Heart left ventricle (tissue), 13 donors: ENCODE data around the gene OR51A4.

ENCODE experiments used
- CTCF ChIP-seq, 12 donors: fragments of 200-600 bp; sonication (generic) in 4 of 12; IDR thresholded peaks; one replicate each; pipeline versions ENCODE4 v1.5.0 to v1.8.0; 2018 to 2022; ENCODE audit warnings: antibody characterized with exemption in 12 of 12, mild to moderate bottlenecking in 5 of 12
- POLR2A ChIP-seq, 2 donors: fragments of 450-650 bp; IDR thresholded peaks; one replicate each; pipeline ENCODE4 v1.6.1; 2017; ENCODE audit warnings: antibody characterized with exemption in 2 of 2, mild to moderate bottlenecking in 2 of 2, moderate library complexity in 2 of 2
- donor health status: ischemic (EF 13 %, LVEDD 7.1; RV severe dilation, severe dysfunction).
- donor health status: DM: no; HTN: yes; CAD: no.
- donor health status: DM: no; HTN: no; CAD: no.
- donor health status: ischemic (EF 25% LVEDD 6.9; RV normal size, moderate dysfunction).
- donor health status: ischemic (EF 25% LVEDD 5.7; RV mildly dilated, moderate dysfunction).
- donor health status: ischemic (EF 35%, LVEDD 5.7; RV mildly dilated, moderate dysfunction).
- donor health status: nonischemic (EF 11% LVEDD 7.7; RV severe dilation, severe dysfunction).
- donor health status: DM: yes; HTN: yes; CAD: no.
- donor health status: PGD.
- donor health status: ischemic (EF 29% LVEDD 5.4; RV normal size, mild dysfunction).
- donor health status: nonischemic (EF 23%, LVEDD 6.1; RV moderate dilation, normal function).

GRCh38 chr11:4957396-4957795, 10.0 kb upstream of the OR51A4 start:
- TF ChIP-seq CTCF (IDR thresholded peaks at IDR 0.05) = no peak
- TF ChIP-seq POLR2A (IDR thresholded peaks at IDR 0.05) = no peak
